Hepatocyte (in vitro differentiated cells): ENCODE data around the gene CLDN19.

Experiments
- CTCF ChIP-seq: fragments of 200-600 bp; sonication (generic); IDR thresholded peaks from 2 replicates; pipeline ENCODE4 v1.5.1; 2016; ENCODE audit warnings: antibody characterized with exemption, mild to moderate bottlenecking; ENCODE audit not compliant: poor library complexity
- EZH2phosphoT487 ChIP-seq: fragments of 200-600 bp; sonication (generic); IDR thresholded peaks from one replicate; pipeline ENCODE4 v1.6.1; 2018; ENCODE audit warnings: antibody characterized with exemption, mild to moderate bottlenecking, low read depth, moderate library complexity; ENCODE audit not compliant: unreplicated experiment, severe bottlenecking

- TF ChIP-seq CTCF (no peak), EZH2phosphoT487 (no peak)
Observed at GRCh38 chr1:42733415-42734200, 6.4 kb downstream of the CLDN19 start.
